ENCODE data around the gene AK4. TPM values are rescaled to one million over a fixed set of nuclear protein-coding genes. Genes with fewer than 3 reads are reported as not detected.
"Not testable (repeated sequence)": the region's sequence is repeated elsewhere in the genome, so short reads cannot be mapped to it uniquely, and the experiment has no call there.

Gene AK4
- total RNA-seq (2021) = 5.5 and 11.1 TPM in 2 replicates
- percentile 44 among the genes with signal in this experiment for Bru-seq, nascent RNA
- percentile 39 among the genes with signal in this experiment for BruChase-seq, experiment 1, labeled RNA remaining after a 2-hour chase
- percentile 49 among the genes with signal in this experiment for BruChase-seq, experiment 2, labeled RNA remaining after a 6-hour chase
- long read RNA-seq, full-length matches to known transcripts = 8 of 9 reads
- long read RNA-seq, partial matches to known transcripts = 0 of 9 reads
- long read RNA-seq, other reads (novel, unspliced or antisense) = 1 of 9 reads

DNA sequence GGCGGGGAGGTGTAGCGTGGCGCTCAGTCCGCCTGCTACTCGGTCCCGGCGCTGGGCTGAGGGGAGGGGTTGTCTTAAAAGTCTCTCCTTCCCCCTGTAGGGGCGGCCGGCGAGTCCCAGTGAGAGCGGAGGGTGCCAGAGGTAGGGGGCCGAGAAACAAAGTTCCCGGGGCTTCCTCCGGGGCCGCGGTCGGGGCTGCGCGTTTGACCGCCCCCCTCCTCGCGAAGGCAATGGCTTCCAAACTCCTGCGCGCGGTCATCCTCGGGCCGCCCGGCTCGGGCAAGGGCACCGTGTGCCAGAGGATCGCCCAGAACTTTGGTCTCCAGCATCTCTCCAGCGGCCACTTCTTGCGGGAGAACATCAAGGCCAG is at the start of gene AK4:
Gene AK4, plus strand, starts transcription at position 26 of the 370 bp plus-strand sequence. Its CDS starts 205 bp downstream, at position 231.
- DNase-seq (ENCODE audit: low spot score); H3K27me3 ChIP-seq (replicated peaks; ENCODE audit: insufficient read depth, low read depth, low read length, poor library complexity); H3K9me3 ChIP-seq (ENCODE audit: low read depth, low read length, poor library complexity, severe bottlenecking); CTCF ChIA-PET; intact Hi-C loops (cut with micrococcal nuclease; ENCODE audit: unreplicated experiment); H3K36me3 ChIP-seq (ENCODE audit: insufficient read depth, low read length, poor library complexity, severe bottlenecking); BruUV-seq (replicated peaks): not testable (repeated sequence)
- Histone ChIP-seq H3K4me1 (ENCODE audit: insufficient read depth, low read length, poor library complexity, severe bottlenecking) (peaks cover 13% of the 10 kb centered on the region), H3K27ac (ENCODE audit: low read depth, low read length, poor library complexity, severe bottlenecking) (peak within 1 kb of the TSS; percentile 50), H3K4me3 (ENCODE audit: low read depth, low read length, poor library complexity, severe bottlenecking) (peak within 1 kb of the TSS; percentile 79)
- POLR2A ChIA-PET (ENCODE audit: low non-redundant PET) = interaction anchor here (0.6 kb wide), 1 partner anchor 1787 kb away, joined by 5 read pairs; no protein-coding TSS in a partner anchor

- Histone ChIP-seq H3K36me3 (ENCODE audit: insufficient read depth, low read length, poor library complexity, severe bottlenecking) (no peaks in the 10 kb centered on the region), H3K9me3 (ENCODE audit: low read depth, low read length, poor library complexity, severe bottlenecking) (no peaks in the 10 kb centered on the region), H3K27me3 (replicated peaks; ENCODE audit: insufficient read depth, low read depth, low read length, poor library complexity) (no peaks in the 10 kb centered on the region), H3K27ac (ENCODE audit: low read depth, low read length, poor library complexity, severe bottlenecking) (no peak overlapping the region), H3K4me3 (ENCODE audit: low read depth, low read length, poor library complexity, severe bottlenecking) (no peak overlapping the region), H3K4me1 (ENCODE audit: insufficient read depth, low read length, poor library complexity, severe bottlenecking) (no peaks in the 10 kb centered on the region)
- TF ChIP-seq, protein P1, sequence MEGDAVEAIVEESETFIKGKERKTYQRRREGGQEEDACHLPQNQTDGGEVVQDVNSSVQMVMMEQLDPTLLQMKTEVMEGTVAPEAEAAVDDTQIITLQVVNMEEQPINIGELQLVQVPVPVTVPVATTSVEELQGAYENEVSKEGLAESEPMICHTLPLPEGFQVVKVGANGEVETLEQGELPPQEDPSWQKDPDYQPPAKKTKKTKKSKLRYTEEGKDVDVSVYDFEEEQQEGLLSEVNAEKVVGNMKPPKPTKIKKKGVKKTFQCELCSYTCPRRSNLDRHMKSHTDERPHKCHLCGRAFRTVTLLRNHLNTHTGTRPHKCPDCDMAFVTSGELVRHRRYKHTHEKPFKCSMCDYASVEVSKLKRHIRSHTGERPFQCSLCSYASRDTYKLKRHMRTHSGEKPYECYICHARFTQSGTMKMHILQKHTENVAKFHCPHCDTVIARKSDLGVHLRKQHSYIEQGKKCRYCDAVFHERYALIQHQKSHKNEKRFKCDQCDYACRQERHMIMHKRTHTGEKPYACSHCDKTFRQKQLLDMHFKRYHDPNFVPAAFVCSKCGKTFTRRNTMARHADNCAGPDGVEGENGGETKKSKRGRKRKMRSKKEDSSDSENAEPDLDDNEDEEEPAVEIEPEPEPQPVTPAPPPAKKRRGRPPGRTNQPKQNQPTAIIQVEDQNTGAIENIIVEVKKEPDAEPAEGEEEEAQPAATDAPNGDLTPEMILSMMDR (conservative IDR thresholded peaks at IDR 0.05; ENCODE audit: low read depth, low read length) = no peak
- TF ChIP-seq EZH2 (IDR thresholded peaks at IDR 0.05; ENCODE audit: borderline replicate concordance, low read depth, low read length, poor library complexity, severe bottlenecking) = no peak
- POLR2A ChIA-PET (ENCODE audit: low non-redundant PET) = no interaction called here
- CTCF ChIA-PET = no interaction called here
- intact Hi-C loops (cut with micrococcal nuclease; ENCODE audit: unreplicated experiment) = no loop called here
- BruUV-seq (replicated peaks) = no TSS peak
- no peak for DNase-seq (ENCODE audit: low spot score)
These were observed 44.2 kb upstream of the AK4 start for GRCh38 chr1:65103807-65104206.

GRCh38 chr1:65104854-65105534 is 43.0 kb upstream of the AK4 start:
- Histone ChIP-seq H3K9me3 (ENCODE audit: low read depth, low read length, poor library complexity, severe bottlenecking) (no peaks in the 10 kb centered on the region), H3K4me3 (ENCODE audit: low read depth, low read length, poor library complexity, severe bottlenecking) (no peak overlapping the region), H3K27ac (ENCODE audit: low read depth, low read length, poor library complexity, severe bottlenecking) (no peak overlapping the region), H3K36me3 (ENCODE audit: insufficient read depth, low read length, poor library complexity, severe bottlenecking) (no peaks in the 10 kb centered on the region), H3K27me3 (replicated peaks; ENCODE audit: insufficient read depth, low read depth, low read length, poor library complexity) (no peaks in the 10 kb centered on the region), H3K4me1 (ENCODE audit: insufficient read depth, low read length, poor library complexity, severe bottlenecking) (no peaks in the 10 kb centered on the region)
- intact Hi-C loops (cut with micrococcal nuclease; ENCODE audit: unreplicated experiment) = no loop called here
- ChIA-PET POLR2A (ENCODE audit: low non-redundant PET) (no interaction called here), CTCF (no interaction called here)
- no TSS peak for BruUV-seq (replicated peaks)
- TF ChIP-seq, protein P1 (conservative IDR thresholded peaks at IDR 0.05; ENCODE audit: low read depth, low read length) = no peak
- no peak for TF ChIP-seq EZH2 (IDR thresholded peaks at IDR 0.05; ENCODE audit: borderline replicate concordance, low read depth, low read length, poor library complexity, severe bottlenecking)
- peak; percentile 12 for DNase-seq (ENCODE audit: low spot score)
